NCI-H446 treated with DMSO at 0.1 percent for 48 hours (cell line): ENCODE measurements around the gene HBD.
"Not testable (repeated sequence)": the region's sequence is repeated elsewhere in the genome, so short reads cannot be mapped to it uniquely, and the experiment has no call there.

Source experiments
- DNase-seq: peaks from one replicate; lab custom pipeline; 2025; lab: John Stamatoyannopoulos, UW

HBD gene

DNA sequence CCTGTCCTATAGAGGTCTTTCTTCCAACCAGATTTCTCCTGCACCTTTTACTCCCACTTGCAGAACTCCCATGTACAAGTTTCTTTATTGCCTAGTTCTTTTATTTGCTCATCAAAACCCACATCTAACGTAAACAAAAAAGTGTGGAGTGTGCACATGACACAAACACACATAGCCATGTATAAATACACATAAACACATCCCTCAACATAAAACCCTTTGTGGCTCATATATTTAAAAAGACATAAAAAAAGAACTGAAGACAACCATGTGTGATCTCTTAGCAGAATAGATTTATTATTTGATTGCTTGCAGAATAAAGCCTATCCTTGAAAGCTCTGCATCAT lies 18.6 kb upstream of the HBD start:
- no peak for DNase-seq

DNA sequence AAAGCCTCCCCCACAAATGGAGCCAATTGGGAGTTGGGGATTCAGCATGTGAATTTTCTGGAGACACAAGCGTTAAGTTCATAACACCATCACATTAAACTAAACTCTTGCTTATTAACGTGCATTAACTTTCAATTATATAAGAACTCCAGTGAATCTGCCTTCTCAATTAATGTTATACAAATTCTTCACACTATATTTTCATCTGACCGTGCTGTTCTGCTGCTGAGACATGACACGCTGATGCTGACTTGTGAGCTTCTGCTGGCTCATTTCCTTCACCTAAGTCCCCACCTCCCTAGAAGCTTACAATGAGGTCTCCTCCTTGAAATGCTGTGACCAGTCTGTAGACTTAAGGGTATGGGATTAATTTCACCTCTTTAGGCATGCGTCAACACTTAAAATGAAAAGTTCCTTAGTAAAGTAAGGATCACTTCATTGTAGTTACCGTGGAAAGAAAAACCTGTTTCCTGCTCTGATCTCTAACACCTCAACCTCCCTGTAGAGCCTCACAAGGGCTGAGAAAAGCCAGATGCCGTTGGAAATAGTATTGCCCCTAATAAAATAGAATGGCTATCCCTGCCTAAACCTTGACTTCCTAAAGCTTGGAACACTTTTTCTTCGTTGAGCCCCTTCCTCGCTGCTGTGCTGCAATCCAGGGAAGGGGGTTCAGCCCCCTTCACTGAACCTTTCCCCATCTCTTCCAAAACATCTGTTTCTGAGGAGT lies 18.1 kb upstream of the HBD start:
- no peak for DNase-seq

DNA sequence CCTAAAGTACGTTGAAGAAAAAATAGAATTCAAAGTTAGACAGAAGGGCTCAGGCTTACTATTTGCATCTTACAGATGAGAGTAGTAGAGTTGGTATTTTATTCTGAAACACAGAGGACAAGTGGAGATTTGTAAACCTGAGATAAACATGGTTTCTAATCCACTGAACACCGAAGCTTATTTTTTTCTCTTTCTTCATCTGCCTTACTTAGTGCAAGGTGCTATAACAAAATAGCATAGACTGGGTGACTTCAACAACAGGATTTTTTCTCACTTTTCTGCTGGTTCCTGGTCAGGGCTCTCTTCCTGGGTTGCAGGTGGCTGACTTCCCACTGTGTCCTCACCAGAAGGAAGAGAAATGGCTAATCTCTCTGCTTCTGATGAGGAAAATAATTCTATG lies 17.5 kb upstream of the HBD start:
- DNase-seq = no peak

DNA sequence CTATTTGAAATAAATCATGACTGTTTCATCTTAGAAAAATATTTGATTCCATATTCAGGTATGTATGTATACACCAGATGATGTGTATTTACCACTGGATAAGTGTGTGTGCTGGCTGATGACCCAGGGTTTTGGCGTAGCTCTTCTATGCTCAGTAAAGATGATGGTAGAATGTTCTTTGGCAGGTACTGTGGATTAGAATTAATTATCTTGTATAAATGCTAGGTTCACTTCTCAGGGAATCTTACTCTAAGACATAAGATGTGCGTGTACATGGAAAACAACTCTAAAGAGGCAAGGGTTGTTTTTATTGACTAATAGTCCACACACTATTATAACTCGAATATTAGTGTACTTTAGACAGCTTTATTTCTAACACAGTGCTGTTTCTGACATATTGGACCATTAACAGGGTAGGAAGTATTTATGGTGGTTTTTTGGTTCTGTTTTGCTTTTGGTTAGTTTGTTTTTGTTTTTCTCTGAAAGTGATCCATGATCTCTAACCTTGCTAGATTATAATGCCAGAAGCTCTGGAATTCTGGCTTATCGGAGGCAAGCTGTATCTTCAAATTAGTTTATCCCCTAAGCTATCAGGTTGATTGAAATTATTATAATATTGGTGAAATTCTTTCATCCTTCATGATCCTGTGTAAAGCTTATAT lies 16.4 kb upstream of the HBD start:
- DNase-seq = no peak

DNA sequence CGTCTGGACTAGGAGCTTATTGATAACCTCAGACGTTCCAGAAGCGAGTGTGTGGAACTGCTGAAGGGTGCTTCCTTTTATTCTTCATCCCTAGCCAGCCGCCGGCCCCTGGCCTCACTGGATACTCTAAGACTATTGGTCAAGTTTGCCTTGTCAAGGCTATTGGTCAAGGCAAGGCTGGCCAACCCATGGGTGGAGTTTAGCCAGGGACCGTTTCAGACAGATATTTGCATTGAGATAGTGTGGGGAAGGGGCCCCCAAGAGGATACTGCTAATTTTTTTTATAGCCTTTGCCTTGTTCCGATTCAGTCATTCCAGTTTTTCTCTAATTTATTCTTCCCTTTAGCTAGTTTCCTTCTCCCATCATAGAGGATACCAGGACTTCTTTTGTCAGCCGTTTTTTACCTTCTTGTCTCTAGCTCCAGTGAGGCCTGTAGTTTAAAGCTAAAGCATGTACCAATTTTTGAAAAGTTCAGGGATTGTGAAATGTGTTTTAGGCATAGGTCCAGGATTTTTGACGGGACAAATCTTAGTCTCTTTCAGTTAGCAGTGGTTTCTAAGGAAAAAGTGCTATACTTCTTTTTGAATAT lies 15.6 kb upstream of the HBD start, which contains the start of gene HBG1:
TSS of gene HBG1 (minus strand) at position 51 of the 590 bp plus-strand sequence. CDS start 53 bp downstream, outside the sequence.
- DNase-seq = not testable (repeated sequence)

DNA sequence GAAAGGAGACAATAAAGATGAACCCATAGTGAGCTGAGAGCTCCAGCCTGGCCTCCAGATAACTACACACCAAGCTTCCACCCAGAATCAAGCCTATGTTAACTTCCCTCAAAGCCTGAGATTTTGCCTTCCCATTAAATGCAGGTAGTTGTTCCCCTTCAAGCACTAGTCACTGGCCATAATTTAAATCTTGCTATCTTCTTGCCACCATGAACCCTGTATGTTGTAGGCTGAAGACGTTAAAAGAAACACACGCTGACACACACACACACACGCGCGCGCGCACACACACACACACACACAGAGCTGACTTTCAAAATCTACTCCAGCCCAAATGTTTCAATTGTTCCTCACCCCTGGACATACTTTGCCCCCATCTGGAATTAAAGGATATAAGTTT lies 14.2 kb upstream of the HBD start:
- not testable (repeated sequence) for DNase-seq

DNA sequence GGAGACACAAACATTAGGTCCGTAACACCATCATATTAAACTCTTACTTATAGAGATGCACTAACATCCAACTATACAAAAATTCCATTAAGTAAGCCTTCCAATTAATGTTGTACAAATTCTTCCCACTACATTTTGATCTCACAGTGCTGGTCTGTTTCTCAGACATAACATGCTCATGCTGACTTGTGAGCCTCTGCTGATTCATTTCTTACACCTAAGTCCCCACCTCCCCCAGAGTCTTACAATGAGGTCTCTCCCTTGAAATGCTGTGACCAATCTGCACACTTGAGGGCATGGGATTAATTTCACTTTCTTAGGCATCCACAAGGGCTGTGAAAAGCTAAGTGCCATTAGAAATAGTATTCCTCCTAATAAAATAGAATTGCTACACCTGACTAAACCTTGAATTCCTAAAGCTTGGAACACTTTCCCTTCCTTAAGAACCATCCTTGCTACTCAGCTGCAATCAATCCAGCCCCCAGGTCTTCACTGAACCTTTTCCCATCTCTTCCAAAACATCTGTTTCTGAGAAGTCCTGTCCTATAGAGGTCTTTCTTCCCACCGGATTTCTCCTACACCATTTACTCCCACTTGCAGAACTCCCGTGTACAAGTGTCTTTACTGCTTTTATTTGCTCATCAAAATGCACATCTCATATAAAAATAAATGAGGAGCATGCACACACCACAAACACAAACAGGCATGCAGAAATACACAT lies 13.3 kb upstream of the HBD start:
- DNase-seq = no peak

DNA sequence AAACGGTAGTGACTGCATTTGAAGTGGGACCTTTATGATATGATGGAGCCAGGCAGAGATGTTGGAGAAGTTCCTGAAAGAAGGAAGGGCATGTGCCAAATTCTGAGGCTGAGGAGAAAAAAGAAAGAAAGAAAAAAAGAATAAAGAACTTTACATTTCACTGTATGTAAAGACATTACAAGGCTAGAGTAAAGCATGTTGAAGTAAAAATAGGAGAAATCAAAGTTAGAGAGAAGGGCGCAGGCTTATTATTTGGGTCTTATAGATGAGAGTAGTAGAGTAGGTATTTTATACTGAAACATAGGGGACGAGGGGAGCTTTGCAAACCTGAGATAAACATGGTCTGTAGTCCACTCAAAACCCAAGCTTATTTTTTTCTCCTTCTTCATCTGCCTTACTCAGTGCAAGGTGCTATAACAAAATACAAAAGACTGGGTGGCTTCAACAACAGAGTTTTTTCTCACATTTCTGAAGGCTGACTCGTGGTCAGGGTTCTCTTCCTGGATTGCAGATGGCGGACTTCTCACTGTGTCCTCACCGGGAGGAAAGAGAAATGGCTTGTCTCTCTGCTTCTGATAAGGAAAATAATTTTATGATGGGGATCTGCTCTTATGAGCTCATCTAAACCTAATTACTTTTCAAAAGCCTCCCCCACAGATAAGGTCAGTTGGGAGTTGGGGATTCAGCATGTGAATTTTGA lies 12.6 kb upstream of the HBD start:
- DNase-seq = no peak

DNA sequence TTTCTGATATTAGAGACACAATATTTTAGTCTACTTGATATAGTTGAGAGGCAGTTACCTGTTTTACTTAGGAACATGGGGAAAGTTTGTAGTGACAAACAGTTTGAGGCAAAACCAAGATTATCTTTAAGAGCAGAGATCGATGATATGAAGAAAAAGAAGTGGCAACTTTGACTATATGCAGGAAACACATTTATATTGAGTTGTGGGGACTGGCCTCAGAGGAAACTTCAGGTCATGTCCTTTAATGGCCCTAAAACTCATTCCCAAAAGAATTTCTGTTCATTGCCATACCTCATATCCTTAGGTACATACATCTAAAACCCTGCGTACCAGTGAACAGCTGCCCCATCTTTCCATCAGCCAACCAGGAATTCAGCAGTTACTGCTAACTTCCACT lies 10.9 kb upstream of the HBD start:
- no peak for DNase-seq

DNA sequence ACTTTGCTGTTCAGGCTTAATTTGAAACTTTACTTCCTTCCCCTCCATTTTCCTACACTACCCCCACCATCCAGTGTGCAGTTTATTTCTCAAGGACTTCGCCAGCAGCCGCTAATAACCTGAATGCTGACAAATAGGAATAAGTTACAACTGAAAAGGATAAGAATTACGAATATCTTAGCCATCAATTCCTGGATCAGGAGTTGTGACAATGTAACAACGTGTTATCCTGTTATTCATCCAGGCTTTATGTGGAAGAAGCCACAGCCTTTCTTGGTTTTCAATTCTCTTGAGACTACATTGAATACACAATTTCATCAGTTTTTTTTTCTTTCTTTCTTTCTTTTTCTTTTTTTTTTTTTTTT lies 9.5 kb upstream of the HBD start:
- no peak for DNase-seq

DNA sequence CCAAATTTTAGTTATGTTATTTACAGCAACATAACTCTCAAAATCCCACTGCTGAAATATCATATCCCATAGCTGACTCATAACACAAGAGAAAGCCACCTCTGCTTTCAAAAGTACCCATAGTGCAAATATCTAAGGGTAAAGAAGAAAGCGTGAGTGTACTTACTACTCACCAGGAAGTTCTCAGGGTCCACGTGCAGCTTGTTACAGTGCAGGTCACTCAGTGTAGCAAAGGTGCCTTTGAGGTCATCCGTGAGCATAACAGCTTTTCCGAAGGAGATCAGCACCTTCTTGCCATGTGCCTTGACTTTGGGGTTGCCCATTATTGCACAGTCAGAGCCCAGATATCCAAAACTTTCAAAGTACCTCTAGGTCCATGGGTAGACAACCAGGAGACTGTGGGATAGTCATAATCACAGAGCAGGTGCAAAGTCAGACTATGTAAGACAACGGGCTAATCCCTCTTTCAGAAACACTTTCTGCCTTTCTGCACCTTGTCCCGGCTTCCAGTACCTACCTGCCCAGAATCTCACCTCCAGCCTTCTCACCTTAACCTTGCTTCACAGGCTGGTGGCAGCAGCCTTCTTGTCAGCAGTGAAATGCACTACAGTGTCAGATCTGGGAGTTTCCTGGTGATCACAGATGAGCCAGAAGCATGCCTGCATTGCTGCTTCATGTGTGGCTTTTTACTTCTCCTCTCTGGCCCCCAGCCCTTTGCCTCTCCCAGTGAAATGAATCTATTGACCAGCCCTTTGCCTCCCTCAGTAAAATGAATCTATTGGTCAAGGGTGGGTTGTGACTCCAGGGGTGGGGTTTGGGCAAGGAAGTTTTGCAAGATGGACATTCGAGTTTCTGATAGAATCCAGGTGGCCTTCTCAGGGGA lies 8.9 kb upstream of the HBD start:
- DNase-seq = no peak

DNA sequence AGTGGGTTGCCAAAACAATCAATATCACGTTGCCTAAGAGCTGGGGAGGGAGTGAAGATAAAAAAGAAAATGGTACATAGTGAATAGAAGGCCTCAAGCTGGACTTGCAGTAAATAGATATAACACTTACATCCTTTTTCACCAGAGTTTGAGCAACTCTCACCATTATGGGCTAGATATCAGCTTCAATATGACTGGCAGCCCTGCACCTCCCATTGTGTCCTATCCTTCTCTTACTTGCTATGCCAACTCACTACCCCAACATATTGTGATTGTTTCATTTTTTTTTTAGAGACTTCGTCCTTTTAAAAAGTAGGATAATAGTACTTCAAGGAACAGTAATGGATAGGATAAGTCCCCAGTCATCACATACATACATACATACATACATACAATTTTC lies 7.9 kb upstream of the HBD start:
- DNase-seq = no peak

DNA sequence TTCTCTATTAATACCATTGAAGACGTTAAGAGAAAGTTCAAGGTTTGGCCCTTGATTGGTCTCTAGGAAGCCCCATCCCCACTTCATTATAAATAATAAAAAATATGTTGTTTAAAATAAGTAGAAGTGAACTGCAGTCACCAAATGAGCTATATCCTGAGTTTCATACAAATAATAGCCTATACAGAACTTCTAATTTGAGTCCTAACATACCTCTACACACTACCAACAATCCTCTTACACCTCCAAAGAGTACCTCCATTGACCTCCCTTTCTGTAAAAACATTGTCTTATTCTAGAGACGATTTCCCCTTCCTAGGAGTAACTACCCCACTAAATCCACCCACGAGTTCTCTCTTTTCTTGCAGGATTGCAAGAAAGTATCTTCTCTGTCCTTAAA lies 7.2 kb upstream of the HBD start:
- DNase-seq = no peak

DNA sequence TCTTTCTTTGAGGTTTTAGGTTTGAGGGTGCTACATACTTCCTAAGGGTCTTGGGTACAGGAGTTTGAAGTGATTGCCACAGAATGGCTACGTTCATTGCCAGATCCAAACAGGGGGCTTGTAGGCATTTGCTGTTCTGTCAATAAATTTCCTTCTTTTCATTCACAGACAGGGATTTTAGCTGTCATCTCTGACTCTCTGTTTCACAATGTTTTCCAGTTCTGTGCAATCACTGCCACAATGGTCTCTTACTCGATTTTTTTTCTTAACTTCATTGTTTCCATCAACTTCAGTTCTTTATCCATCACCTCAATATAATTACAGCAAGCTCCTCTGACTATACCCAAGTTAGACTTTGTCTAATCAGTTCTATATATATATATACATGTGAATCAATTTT lies 6.2 kb upstream of the HBD start:
- DNase-seq = no peak

DNA sequence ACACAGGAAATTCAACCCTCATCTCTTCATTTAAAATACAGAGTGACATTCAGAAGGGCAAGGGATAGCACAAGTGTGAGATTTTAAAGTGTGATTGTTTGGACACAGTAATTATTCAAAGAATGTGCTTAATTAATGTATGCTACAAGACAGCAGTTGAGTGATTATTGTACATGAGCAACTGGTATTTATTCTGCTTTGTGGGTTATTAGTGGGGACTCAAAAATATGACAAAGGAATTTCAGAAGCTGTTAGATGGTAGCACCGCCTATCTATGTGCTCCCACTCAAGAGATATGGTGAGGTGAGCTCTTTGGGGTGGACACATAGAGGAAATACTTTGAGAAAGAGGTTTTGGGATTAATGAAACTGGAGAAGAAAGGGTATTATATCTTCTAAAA lies 5.8 kb upstream of the HBD start:
- DNase-seq = no peak

DNA sequence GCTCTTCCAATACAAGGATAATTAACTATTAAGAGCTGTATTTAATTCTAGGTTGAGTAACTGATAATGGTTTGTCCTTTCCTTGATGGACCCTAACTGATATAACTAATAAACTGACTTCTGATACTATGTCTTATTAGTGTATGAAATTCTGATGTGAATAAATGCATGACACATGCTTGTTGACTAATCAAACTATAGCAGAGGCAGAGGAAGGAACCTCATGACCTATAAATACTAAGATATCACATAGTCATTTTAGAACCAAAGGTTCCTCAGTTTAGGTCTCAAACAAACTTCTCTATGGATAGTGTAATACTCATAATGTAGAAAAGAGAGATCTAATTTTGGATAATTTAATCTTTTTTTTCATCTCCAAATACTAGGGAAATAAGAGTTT lies 4.8 kb upstream of the HBD start:
- no peak for DNase-seq

DNA sequence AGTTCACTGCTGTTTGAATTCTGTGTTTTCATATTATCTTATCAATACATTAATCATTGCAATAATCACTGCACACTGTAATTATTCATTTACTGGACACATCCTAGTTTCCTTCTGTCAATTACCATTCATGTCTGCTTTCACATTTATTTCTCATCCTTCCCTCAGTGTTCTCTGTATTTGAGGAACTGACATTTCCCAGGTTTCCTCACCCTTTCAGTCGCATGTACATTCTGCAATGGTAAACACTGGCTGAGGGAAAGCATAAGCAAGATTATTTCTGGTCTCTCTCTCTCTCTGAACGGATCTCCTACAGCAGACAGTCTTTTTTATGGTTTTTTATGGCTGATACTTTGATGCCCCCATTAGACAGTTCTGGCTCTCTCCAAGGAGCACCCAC lies 4.2 kb upstream of the HBD start:
- DNase-seq = no peak

DNA sequence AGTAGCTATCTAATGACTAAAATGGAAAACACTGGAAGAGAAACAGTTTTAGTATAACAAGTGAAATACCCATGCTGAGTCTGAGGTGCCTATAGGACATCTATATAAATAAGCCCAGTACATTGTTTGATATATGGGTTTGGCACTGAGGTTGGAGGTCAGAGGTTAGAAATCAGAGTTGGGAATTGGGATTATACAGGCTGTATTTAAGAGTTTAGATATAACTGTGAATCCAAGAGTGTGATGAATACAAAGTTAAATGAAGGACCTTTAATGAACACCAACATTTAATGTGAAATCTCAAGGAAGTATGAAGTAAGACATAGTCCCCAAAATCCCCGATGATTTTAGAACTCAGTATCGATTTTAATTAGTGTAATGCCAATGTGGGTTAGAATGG lies 3.1 kb upstream of the HBD start:
- DNase-seq = no peak

DNA sequence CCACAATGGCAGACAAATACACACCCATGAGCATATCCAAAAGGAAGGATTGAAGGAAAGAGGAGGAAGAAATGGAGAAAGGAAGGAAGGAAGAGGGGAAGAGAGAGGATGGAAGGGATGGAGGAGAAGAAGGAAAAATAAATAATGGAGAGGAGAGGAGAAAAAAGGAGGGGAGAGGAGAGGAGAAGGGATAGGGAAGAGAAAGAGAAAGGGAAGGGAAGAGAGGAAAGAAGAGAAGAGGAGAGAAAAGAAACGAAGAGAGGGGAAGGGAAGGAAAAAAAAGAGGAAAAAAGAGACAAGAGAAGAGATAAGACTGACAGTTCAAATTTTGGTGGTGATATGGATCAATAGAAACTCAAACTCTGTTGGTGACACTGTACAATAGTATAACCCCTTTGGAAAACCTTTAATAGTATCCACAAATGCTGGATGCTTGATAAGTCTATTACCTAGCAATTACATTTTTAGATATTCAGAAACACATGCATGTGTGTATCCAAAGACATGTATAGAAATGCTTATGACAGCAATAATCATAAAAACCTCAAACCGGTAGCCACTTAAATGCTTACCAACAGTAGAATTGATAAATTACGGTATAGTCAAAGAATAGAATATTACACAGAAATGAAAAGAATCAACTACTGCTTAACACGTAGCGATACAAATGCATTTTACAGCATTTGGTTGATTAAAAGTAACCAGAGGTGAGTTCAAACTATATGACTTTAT lies 1.2 kb upstream of the HBD start:
- no peak for DNase-seq

DNA sequence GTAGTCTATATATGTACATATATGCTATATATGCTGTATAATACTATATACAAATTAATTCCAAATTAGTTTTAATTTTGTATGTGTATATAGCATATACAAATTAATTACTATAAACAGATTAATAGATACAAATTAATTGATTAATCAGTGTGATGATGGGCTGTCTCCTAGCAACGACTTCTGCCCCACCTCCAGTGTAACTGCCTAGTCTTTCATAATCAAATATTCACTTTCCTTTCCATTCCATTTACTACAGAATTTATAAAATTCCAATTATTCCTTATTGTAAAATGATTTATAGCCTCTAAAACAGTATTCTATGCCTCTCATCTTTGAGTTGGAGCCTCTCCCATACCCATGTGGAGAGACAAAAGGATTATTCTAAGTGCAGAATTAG lies 976 bp downstream of the HBD start:
- no peak for DNase-seq

DNA sequence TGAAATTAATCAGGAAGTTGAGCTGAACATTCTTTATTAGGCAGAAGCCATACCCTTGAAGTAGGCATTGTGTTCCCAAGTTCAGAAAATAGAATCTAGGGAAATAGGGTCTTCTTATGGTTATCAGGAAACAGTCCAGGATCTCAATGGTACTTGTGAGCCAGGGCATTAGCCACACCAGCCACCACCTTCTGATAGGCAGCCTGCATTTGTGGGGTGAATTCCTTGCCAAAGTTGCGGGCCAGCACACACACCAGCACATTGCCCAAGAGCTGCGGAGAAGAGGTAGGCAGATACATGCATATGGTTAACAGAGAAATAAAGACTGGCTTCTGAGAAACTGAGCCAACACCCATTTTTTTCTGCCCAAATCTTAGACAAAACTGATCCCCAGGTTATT lies 1.5 kb downstream of the HBD start:
- no peak for DNase-seq
